Suprapubic skin (tissue), 3 donors: ENCODE data around the gene SIL1.

Experiments used
- CTCF ChIP-seq, 2 donors: fragments of 200-600 bp in 1 of 2; fragments of 450-650 bp in 1 of 2; sonication (generic) in 1 of 2; IDR thresholded peaks; one replicate each; pipeline ENCODE4 v1.5.1; 2016 to 2019; ENCODE audit warnings: antibody characterized with exemption in 2 of 2, mild to moderate bottlenecking in 1 of 2, moderate library complexity in 1 of 2
- POLR2A ChIP-seq, 2 donors: fragments of 450-650 bp; IDR thresholded peaks; one replicate each; pipeline ENCODE4 v1.6.1; 2017; ENCODE audit warnings: antibody characterized with exemption in 2 of 2, mild to moderate bottlenecking in 2 of 2, moderate library complexity in 2 of 2

- TF ChIP-seq CTCF (IDR thresholded peaks at IDR 0.05) (no peak), POLR2A (IDR thresholded peaks at IDR 0.05) (no peak)
Observed at GRCh38 chr5:139050432-139050831, 147.7 kb downstream of the SIL1 start.
